LNCaP clone FGC (cell line): ENCODE measurements around the gene PLCXD3.

Experiments used
- DNase-seq: peaks from one replicate; pipeline ENCODE4 v3.0.0-alpha.2; 2011; ENCODE audit warnings: low read depth
- H3K4me3 ChIP-seq: 2 replicates; pipeline ENCODE4 v1.5.1; 2011; ENCODE audit warnings: mild to moderate bottlenecking, low read depth, low read length, control low read depth
- CTCF ChIP-seq: IDR thresholded peaks from 2 replicates; pipeline ENCODE4 v1.5.1; 2012; ENCODE audit warnings: mild to moderate bottlenecking; ENCODE audit not compliant: control insufficient read depth, insufficient read depth; ENCODE audit errors: extremely low read depth

The PLCXD3 gene, protein sequence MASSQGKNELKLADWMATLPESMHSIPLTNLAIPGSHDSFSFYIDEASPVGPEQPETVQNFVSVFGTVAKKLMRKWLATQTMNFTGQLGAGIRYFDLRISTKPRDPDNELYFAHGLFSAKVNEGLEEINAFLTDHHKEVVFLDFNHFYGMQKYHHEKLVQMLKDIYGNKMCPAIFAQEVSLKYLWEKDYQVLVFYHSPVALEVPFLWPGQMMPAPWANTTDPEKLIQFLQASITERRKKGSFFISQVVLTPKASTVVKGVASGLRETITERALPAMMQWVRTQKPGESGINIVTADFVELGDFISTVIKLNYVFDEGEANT

GRCh38 chr5:41510176-41510831 lies at the start of gene PLCXD3:
Gene PLCXD3 (minus strand): TSS chr5:41510601. CDS start chr5:41510526, 75 bp downstream.
- H3K4me3 ChIP-seq: peak within 1 kb of the TSS; percentile 43
- no peak for TF ChIP-seq CTCF
- peak; percentile 1 for DNase-seq

GRCh38 chr5:41559184-41559583 lies 48.8 kb upstream of the PLCXD3 start:
- no peak overlapping the region for H3K4me3 ChIP-seq
- no peak for TF ChIP-seq CTCF
- no peak for DNase-seq

- no peak for TF ChIP-seq CTCF
- no peak overlapping the region for H3K4me3 ChIP-seq
- no peak for DNase-seq
Observed at GRCh38 chr5:41558295-41558694, 47.9 kb upstream of the PLCXD3 start.

GRCh38 chr5:41547991-41548390 lies 37.6 kb upstream of the PLCXD3 start:
- no peak for TF ChIP-seq CTCF
- DNase-seq: no peak
- H3K4me3 ChIP-seq: no peak overlapping the region

GRCh38 chr5:41542183-41542582 lies 31.8 kb upstream of the PLCXD3 start:
- TF ChIP-seq CTCF: no peak
- no peak overlapping the region for H3K4me3 ChIP-seq
- DNase-seq: no peak

GRCh38 chr5:41539454-41539853 lies 29.1 kb upstream of the PLCXD3 start:
- no peak overlapping the region for H3K4me3 ChIP-seq
- DNase-seq: no peak
- no peak for TF ChIP-seq CTCF
